GM06990 (cell line): Measurements from ENCODE around the gene NFKBIL1.
"Not testable (repeated sequence)": the region's sequence is repeated elsewhere in the genome, so short reads cannot be mapped to it uniquely, and the experiment has no call there.

Experiments used
- DNase-seq: peaks from one replicate; pipeline ENCODE4 v3.0.0-alpha.2; 2011; ENCODE audit not compliant: insufficient read length; ENCODE audit errors: extremely low read depth
- H3K27me3 ChIP-seq: replicated peaks from 2 replicates; pipeline ENCODE4 v1.6.0; 2011; ENCODE audit warnings: low read length; ENCODE audit not compliant: control insufficient read depth, insufficient read depth
- H3K36me3 ChIP-seq: 2 replicates; pipeline ENCODE4 v1.5.1; 2011; ENCODE audit warnings: low read length; ENCODE audit not compliant: control insufficient read depth, insufficient read depth
- H3K4me3 ChIP-seq: replicated peaks from 2 replicates; pipeline ENCODE4 v1.5.1; 2011; ENCODE audit warnings: low read depth, mild to moderate bottlenecking, control low read depth, low read length
- CTCF ChIP-seq: IDR thresholded peaks from 2 replicates; pipeline ENCODE4 v1.5.1; 2011; ENCODE audit warnings: low read length, control low read depth, mild to moderate bottlenecking, inconsistent platforms; ENCODE audit not compliant: insufficient read depth, poor library complexity, severe bottlenecking

Gene NFKBIL1

GRCh38 chr6:31546958-31547726, at the start of gene NFKBIL1:
TSS of gene NFKBIL1 (plus strand) at chr6:31547608. CDS start at chr6:31547695, 87 bp downstream.
- Histone ChIP-seq H3K36me3 (no peaks in the 10 kb centered on the region), H3K27me3 (no peaks in the 10 kb centered on the region), H3K4me3 (peak within 1 kb of the TSS; percentile 53)
- no peak for TF ChIP-seq CTCF
- DNase-seq = peak; percentile 92

- no peaks in the 10 kb centered on the region for H3K36me3 ChIP-seq
- no peak for DNase-seq
- TF ChIP-seq CTCF = no peak
Measured at GRCh38 chr6:31498748-31499147, 48.7 kb upstream of the NFKBIL1 start.

GRCh38 chr6:31499648-31500047, 47.8 kb upstream of the NFKBIL1 start:
- H3K4me3 ChIP-seq, H3K27me3 ChIP-seq, DNase-seq, H3K36me3 ChIP-seq: not testable (repeated sequence)

More at GRCh38 chr6:31498748-31499147, 48.7 kb upstream of the NFKBIL1 start:
- Histone ChIP-seq H3K4me3 (peak overlapping the region; percentile 48), H3K27me3 (no peaks in the 10 kb centered on the region)

GRCh38 chr6:31502586-31502985, 44.8 kb upstream of the NFKBIL1 start:
- peaks cover 15% of the 10 kb centered on the region for H3K36me3 ChIP-seq
- DNase-seq = no peak
- H3K4me3 ChIP-seq = no peak overlapping the region
- TF ChIP-seq CTCF = no peak
- no peaks in the 10 kb centered on the region for H3K27me3 ChIP-seq

GRCh38 chr6:31509036-31509435, 38.4 kb upstream of the NFKBIL1 start:
- not testable (repeated sequence) for DNase-seq, H3K27me3 ChIP-seq, H3K4me3 ChIP-seq
- peaks cover 33% of the 10 kb centered on the region for H3K36me3 ChIP-seq

- DNase-seq = no peak
- TF ChIP-seq CTCF = no peak
- Histone ChIP-seq H3K4me3 (no peak overlapping the region), H3K27me3 (no peaks in the 10 kb centered on the region), H3K36me3 (peaks cover 33% of the 10 kb centered on the region)
Measured at GRCh38 chr6:31510007-31510406, 37.4 kb upstream of the NFKBIL1 start.
